ENCODE data around the gene CHRNB1.

CHRNB1 gene

GRCh38 chr17:7476951-7477350 lies 32.1 kb downstream of the CHRNB1 start:
- no peak overlapping the region for H2AFZ ChIP-seq (ENCODE audit: low read depth, low read length)
- no peaks in the 10 kb centered on the region for H3K9me3 ChIP-seq (ENCODE audit: insufficient read depth, low read length, severe bottlenecking)
- ATAC-seq (ENCODE audit: insufficient read depth, low read depth) (no peak), DNase-seq (no peak)
- no peak overlapping the region; the same call in 1 of the 2 replicates for H3K9ac ChIP-seq (ENCODE audit: low read depth, low read length)
- peak overlapping the region; percentile 88; the same call in 1 of the 2 replicates for H3K4me2 ChIP-seq (ENCODE audit: insufficient read depth, low read length)
- H3K4me3 ChIP-seq (ENCODE audit: low read depth in 1 of 2, low read length in 2 of 2), result no peak overlapping the region
- H3K36me3 ChIP-seq (ENCODE audit: insufficient read depth, low read length), result peaks cover 3% of the 10 kb centered on the region
- H4K20me1 ChIP-seq (ENCODE audit: insufficient read depth, low read length), result peaks cover 32% of the 10 kb centered on the region
- no peaks in the 10 kb centered on the region for H3K27me3 ChIP-seq (ENCODE audit: insufficient read depth, low read length, poor library complexity)
- TF ChIP-seq CTCF (IDR thresholded peaks at IDR 0.05; ENCODE audit: borderline replicate concordance, extremely low read depth, low read length, poor library complexity, severe bottlenecking), result no peak
- TF ChIP-seq EZH2 (IDR thresholded peaks at IDR 0.05; ENCODE audit: borderline replicate concordance, low read depth, low read length, severe bottlenecking), result no peak
- H3K27ac ChIP-seq (ENCODE audit: low read length), result no peak overlapping the region
- peaks cover 76% of the 10 kb centered on the region for H3K79me2 ChIP-seq (ENCODE audit: insufficient read depth, low read length)
- H3K4me1 ChIP-seq (ENCODE audit: insufficient read depth, low read length), result peaks cover 29% of the 10 kb centered on the region

- Histone ChIP-seq H3K4me1 (ENCODE audit: insufficient read depth, low read length) (peaks cover 32% of the 10 kb centered on the region), H2AFZ (ENCODE audit: low read depth, low read length) (no peak overlapping the region), H3K27ac (ENCODE audit: low read length) (0 out of 2 replicates have a peak overlapping the region, but pooled peaks have one; percentile 7), H3K4me3 (ENCODE audit: low read depth in 1 of 2, low read length in 2 of 2) (peak overlapping the region in 1 of 2 experiments; percentile 65; a peak in 2 of 4 replicates), H3K9ac (ENCODE audit: low read depth, low read length) (peak overlapping the region; percentile 98; the same call in 1 of the 2 replicates), H4K20me1 (ENCODE audit: insufficient read depth, low read length) (peaks cover 32% of the 10 kb centered on the region), H3K27me3 (ENCODE audit: insufficient read depth, low read length, poor library complexity) (no peaks in the 10 kb centered on the region), H3K4me2 (ENCODE audit: insufficient read depth, low read length) (peak overlapping the region; percentile 88), H3K9me3 (ENCODE audit: insufficient read depth, low read length, severe bottlenecking) (no peaks in the 10 kb centered on the region), H3K79me2 (ENCODE audit: insufficient read depth, low read length) (peaks cover 71% of the 10 kb centered on the region), H3K36me3 (ENCODE audit: insufficient read depth, low read length) (peaks cover 3% of the 10 kb centered on the region)
- no peak for TF ChIP-seq EZH2 (IDR thresholded peaks at IDR 0.05; ENCODE audit: borderline replicate concordance, low read depth, low read length, severe bottlenecking)
- no peak for TF ChIP-seq CTCF (IDR thresholded peaks at IDR 0.05; ENCODE audit: borderline replicate concordance, extremely low read depth, low read length, poor library complexity, severe bottlenecking)
- no peak for ATAC-seq (ENCODE audit: insufficient read depth, low read depth)
- no peak for DNase-seq
Measured at GRCh38 chr17:7477392-7478275, 32.8 kb downstream of the CHRNB1 start.

- Histone ChIP-seq H3K79me2 (ENCODE audit: insufficient read depth, low read length) (peaks cover 69% of the 10 kb centered on the region), H3K27ac (ENCODE audit: low read length) (peak overlapping the region; percentile 81), H3K4me1 (ENCODE audit: insufficient read depth, low read length) (peaks cover 40% of the 10 kb centered on the region), H4K20me1 (ENCODE audit: insufficient read depth, low read length) (peaks cover 32% of the 10 kb centered on the region), H3K27me3 (ENCODE audit: insufficient read depth, low read length, poor library complexity) (no peaks in the 10 kb centered on the region), H3K4me3 (ENCODE audit: low read depth in 1 of 2, low read length in 2 of 2) (peak overlapping the region; percentile 65 to 77), H3K4me2 (ENCODE audit: insufficient read depth, low read length) (peak overlapping the region; percentile 88), H3K9ac (ENCODE audit: low read depth, low read length) (peak overlapping the region; percentile 98), H3K36me3 (ENCODE audit: insufficient read depth, low read length) (peaks cover 3% of the 10 kb centered on the region), H2AFZ (ENCODE audit: low read depth, low read length) (peak overlapping the region; percentile 69), H3K9me3 (ENCODE audit: insufficient read depth, low read length, severe bottlenecking) (no peaks in the 10 kb centered on the region)
- TF ChIP-seq CTCF (IDR thresholded peaks at IDR 0.05; ENCODE audit: borderline replicate concordance, extremely low read depth, low read length, poor library complexity, severe bottlenecking) (no peak), EZH2 (IDR thresholded peaks at IDR 0.05; ENCODE audit: borderline replicate concordance, low read depth, low read length, severe bottlenecking) (no peak)
- peak; percentile 28 for ATAC-seq (ENCODE audit: insufficient read depth, low read depth)
- DNase-seq, result peak; percentile 64
Measured at GRCh38 chr17:7478276-7479212, 33.7 kb downstream of the CHRNB1 start.
